HG03558 (cell line): ENCODE results near the gene CFAP43.
"Not testable (repeated sequence)": the region's sequence is repeated elsewhere in the genome, so short reads cannot be mapped to it uniquely, and the experiment has no call there.

Source experiments
- ATAC-seq: cut with Tn5 transposase; IDR thresholded peaks from one replicate; pipeline ENCODE4 v1.9.1; 2021; ENCODE audit warnings: moderate number of reproducible peaks; ENCODE audit not compliant: unreplicated experiment; ENCODE audit errors: extremely low read depth

The CFAP43 gene

DNA sequence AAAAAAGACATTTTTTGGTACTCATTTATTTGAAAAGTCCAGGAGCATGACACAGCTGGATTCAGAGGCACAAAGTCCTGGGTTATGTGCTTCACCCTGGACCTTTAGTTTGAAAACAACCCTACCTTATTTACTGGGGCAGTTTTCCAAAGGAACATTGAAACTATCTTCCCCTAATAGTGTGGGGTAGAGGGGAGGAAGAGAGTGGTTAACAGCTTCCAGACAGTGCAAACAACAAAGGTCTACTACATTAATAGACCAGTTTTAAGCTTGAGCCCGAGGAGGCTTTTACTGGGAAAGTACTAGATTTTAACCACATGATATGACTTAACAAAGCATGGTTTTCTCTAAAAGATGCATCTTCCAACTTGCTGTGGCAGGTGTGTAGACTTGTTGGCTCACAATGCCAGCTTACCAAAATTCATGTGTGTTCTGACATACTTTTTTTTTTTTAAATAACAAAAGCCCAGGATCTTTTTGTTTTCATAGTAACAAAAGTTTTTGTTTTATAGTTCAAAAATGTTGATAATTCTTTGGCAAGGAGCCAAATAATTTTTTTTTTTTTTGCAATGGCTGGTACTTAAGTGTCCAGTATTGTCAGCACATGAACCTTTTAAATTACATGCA is 24.3 kb upstream of the CFAP43 start:
- ATAC-seq, result no peak

DNA sequence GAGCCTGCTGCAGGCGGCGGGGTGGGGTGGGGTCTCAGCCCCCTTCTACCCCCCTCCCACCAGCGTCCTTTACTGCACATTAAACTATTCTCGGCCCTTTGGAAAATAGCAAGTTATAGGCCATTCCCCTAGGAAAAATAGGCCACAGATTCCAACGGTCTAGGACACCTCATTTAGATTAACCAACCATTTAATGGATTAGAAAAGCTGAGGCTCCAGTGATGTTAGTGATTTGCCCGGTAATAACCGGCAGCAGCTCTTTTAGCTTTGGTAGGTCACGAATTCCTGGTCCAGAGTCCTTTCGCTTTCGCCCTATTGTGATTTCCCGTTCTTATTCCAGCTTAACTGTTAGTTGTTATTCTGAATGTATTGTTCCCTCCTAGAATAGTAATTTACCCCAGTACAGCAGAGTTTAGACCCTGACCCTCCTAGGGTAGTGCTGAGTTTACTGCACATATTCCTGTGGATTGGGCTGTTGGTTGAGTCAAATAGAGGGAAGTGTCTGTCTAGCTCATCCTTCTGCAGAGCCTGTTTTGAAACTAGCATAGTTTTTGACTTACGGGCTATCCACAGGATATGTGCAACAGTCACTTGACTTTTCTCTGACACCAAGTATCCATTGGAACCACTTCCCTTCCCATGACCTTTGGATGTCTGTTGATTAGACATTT is 23.3 kb upstream of the CFAP43 start:
- ATAC-seq, result no peak

DNA sequence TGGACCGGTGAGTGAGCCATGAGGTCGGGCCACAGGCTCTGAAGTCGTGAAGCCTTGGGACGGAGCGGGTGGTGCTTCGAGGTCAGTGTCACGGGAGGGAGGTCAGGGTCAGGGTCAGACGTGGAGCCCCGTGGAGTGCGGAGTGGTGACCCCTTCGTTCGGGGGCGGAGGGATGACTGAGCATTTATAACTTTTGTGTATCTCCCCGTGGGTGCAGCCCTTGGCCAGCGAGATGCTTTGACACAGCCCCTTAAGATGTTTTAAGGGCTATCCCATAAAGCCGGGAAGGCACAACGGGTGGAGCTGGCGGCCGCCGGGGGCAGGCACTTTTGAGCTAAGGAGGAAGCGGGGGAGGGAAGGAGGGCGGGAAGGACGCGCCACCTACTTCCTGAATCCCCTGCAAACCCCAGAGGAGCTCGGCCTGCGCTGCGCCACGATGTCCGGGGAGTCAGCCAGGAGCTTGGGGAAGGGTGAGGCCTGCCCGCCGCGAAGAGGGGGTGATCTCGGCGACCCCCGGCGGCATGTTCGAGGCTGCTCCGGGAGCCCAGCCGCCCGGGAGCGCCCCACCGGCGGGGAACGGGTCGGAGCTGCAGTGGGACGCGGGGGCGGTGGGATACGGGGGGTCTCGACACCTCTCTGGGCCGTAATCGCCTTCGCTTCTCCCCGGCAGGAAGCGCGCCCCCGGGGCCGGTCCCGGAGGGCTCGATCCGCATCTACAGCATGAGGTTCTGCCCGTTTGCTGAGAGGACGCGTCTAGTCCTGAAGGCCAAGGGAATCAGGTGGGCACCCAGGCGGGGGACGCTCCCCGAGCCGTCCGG is 22.5 kb upstream of the CFAP43 start, which contains the start of gene GSTO1:
Gene GSTO1 (plus strand): TSS at position 400 of the 818 bp plus-strand sequence. CDS start 37 bp downstream, at position 437.
- no peak for ATAC-seq

DNA sequence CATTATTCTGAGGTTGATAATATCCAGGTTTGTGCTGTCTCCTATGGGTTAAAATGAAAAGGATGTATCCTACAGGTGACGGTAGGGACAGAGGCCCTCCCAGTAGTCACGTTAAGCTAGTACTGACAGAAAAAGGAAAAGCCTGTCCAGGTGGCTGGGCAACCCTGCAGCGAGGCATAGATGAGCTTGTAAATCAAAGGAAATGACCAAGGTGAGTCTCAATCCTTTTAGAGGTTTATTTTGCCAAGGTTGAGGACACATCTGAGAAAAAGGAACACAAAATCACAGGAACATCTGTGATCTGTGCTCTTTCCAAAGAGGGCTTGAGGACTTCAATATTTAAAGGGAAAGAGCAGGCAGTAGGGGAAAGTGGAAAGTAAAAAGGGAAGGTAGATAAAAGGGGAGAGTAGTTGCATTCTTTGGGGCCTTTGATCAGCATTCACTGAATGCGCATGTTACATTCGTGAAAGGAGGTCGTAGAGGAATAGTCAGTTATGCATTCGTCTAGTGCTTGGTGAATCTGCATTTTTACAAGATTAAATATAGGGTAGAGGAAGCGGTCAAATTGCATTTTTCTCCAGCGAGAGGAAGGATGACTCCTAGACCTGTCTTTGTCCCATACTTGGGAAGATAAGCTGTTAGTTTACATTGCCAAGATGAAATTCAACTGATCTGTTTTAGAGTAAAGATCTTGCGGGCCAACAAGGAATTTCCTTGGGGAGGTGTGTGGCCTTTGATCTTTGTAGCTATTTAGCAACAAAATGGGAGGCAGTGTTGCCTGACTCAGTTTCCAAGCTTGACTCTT is 21.6 kb upstream of the CFAP43 start:
- no peak for ATAC-seq

DNA sequence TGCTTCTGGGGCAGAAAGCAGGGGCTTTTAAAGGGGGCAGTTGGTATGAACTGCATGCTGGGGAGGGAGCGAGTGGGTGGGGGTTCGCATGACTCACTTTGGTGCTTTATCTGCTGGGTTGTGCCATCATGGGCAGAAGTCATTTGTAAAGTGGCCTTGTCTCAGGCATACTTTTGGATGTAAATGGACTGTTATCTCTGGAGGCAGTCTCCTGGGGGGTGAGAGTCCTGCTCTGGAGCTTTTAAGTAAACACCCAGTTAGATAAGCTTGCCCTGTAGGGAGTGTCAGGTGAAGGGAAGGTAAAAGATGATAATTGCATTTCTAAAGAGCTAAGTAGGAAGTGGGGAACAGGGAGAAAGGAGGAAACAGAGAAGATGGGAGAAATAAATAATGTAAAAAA is 20.9 kb upstream of the CFAP43 start:
- ATAC-seq, result no peak

DNA sequence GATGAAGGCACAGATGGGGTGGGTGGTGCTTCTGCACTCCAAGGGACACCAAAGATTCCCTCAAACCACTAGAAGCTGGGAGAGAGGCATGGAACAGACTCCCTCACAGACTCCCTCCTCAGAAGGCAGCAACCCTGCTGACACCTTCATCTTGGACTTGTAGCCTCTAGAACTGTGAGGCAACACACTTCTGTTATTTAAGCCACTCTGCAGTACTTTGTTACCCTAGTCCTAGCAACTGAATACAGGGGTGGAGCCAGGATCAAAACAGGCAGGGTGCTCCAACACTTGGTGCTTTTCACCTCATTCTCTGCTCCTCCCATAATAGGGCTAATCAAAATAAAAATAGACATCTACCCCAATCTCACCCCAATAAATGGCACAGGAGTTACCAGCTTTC is 20.2 kb upstream of the CFAP43 start:
- no peak for ATAC-seq

DNA sequence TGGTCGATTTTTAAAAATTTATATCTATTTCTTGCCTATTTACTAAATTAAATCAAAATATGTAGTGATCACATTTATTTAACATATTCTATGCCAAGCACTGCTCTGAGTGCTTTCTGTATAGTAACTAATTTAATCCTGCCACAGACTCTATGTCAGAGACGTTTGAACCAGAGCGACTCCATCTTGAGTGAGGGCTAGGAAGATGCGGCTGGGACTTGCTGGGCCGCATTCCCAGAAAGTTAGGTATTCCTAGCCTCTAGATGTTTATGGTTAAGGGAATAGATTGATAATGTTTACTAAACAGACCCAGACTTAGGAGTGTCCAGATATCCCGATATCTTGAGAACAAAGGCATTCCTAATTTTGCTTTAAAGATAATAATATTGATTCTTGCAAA is 19.3 kb upstream of the CFAP43 start:
- ATAC-seq, result no peak

DNA sequence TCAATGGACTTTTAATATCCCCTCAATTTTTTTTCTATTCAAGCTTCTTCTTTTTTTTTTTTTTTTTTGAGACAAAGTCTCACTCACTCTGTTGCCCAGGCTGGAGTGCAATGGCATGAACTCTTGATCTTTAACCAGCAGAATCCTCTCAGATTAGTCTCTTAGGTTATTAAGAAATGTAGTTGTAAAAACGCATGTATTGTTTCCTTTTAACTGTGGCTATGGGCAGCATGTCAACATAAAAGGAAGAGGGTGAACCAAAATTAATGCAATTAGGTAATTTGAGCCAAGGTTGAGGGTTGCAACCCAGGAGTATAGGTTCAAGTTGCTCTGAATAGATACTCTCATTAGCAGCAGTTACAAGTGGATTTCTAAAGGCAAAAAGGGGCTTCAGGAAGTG is 18.2 kb upstream of the CFAP43 start:
- ATAC-seq, result no peak

DNA sequence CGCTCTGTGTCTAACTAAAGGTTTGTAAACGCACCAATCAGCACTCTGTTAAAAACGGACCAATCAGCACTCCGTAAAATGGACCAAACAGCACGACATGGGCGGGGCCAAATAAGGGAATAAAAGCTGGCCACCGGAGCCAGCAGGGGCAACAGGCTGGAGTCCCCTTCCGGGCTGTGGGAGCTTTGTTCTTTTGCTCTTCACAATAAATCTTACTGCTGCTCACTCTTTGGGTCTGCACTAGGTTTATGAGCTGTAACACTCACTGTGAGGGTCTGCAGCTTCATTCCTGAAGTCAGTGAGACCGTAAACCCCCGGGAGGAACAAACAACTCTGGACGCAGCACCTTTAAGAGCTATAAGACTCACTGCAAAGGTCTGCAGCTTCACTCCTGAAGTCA is 16.8 kb upstream of the CFAP43 start:
- ATAC-seq, result not testable (repeated sequence)

DNA sequence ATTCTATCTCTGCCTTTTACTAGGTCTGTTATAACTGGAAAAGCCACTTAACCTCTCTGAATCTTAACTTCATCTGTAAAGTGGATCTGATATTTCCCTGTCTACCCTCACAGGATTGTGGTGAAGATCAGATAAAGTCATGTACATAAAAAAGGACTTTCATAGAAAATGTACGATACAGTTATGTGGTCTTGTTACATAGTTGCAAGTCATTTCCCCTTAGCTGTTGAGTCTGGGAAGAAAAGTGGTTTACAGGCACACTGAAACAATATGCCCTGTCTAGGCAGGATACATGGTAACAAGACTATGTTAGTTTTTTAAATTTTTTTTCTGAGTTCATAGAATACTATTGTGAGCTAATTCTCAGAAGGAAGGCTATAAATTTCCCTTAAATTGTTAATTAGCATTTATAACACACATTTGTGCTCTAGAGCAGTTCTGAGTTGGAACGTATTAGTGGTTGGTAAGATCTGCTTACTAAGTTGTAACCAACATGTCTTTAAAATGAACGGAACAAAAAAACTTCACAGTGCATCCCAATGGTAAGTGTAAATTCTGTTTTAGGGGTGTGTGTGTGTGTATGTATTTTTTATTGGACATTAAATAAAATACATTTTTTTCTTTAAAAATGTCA is 15.5 kb upstream of the CFAP43 start:
- ATAC-seq, result no peak

DNA sequence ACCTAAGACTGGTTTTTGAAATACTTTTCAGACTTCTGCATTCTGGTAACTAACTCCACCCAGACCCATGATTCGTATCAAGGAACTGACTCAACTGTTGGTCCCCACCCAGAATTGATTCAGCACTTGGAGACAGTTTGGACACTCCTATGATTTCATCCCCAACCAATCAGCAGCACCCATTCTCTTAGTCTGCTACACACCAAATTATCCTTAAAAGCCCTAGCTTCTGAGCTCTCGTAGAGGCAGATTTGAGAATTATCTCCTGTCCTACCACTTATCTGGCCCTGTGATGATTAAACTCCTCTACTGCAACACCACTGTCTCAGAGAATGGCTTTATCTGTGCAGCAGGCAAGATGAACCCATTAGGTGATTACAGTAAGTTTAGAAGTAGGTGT is 14.8 kb upstream of the CFAP43 start:
- no peak for ATAC-seq

DNA sequence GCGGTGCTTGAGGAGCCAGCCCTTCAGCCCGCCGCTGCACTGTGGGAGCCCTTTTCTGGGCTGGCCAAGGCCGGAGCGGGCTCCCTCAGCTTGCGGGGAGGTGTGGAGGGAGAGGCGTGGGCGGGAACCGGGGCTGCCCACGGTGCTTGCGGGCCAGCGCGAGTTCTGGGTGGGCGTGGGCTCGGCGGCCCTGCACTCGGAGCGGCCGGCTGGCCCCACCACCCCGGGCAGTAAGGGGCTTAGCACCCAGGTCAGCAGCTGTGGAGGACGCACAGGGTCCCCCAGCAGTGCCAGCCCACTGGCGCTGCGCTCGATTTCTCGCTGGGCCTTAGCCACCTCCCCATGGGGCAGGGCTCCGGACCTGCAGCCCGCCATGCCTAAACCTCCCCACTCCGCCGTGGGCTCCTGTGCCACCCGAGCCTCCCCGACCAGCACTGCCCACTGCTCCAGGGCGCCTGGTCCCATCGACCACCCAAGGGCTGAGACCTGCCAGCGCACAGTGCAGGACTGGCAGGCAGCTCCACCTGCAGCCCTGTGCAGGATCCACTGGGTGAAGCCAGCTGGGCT is 13.0 kb upstream of the CFAP43 start:
- ATAC-seq, result no peak

DNA sequence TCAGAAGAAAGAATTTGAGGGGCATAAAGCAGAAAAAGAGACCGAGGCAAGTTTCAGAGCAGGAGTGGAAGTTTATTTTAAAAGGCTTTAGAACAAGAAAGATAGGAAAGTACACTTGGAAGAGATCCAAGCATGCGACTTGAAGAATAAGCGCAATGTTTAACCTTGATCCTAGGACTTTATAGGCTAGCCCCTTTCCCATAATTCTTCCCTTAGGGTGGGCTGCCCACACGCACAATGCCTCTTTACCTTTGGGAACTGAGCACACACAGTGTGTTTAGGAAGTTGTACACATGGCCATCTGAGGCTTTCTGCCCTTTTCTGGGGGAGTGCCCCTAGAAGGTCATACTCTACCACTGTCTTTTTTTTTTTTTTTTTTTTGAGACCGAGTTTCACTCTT is 11.3 kb upstream of the CFAP43 start:
- ATAC-seq, result no peak

DNA sequence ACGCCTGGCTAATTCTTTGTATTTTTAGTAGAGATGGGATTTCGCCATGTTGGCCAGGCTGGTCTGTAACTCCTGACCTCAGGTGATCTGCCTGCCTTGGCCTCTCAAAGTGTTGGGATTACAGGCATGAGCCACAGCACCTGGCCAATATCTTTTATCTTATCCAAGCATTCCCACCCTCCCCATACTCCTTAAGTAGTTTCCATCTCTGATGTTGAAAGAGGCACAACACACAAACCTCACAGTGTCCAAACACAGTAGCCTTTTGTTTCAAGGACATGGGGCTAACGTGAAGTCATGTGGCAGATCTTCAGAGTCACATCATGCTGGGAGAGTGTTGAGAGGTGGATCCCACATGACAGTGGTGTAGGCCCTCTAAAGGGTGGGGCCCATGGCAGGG is 10.8 kb upstream of the CFAP43 start:
- ATAC-seq, result not testable (repeated sequence)

DNA sequence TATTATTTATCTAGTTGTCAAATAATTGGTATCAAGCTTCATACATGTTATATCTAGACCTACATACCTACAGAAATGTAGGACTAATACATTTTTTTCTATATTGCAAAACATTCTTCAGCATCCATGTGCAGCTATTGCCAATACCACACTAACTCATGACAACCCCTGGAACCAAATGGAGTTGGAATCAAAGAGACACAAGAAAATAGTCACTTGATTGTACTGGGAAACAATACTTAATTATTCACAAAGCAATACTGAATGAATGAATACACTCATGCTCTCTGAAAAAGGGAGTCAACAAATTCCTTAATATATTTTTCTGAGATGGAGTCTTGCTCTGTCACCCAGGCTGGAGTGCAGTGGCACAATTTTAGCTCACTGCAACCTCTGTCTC is 10.4 kb upstream of the CFAP43 start:
- no peak for ATAC-seq

DNA sequence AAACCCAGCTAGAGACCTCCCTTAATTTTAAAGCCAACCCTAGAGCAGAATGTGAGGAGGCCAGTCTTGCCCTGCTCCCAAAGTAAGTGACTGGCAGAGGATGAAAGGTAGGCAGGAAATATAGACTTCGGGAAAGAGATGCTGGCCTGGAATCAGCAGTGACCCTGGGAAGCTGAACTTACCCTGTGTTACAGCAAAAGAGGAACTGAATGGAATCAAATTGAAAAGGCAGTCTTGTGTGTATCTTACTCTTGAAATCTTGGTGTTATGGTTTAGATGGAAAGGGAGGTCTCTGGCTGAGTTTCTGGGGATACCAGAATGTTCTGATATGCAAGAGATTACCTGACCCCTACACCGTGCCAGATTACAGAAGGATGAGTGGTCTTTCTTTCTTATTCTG is 7.9 kb upstream of the CFAP43 start:
- ATAC-seq, result no peak

DNA sequence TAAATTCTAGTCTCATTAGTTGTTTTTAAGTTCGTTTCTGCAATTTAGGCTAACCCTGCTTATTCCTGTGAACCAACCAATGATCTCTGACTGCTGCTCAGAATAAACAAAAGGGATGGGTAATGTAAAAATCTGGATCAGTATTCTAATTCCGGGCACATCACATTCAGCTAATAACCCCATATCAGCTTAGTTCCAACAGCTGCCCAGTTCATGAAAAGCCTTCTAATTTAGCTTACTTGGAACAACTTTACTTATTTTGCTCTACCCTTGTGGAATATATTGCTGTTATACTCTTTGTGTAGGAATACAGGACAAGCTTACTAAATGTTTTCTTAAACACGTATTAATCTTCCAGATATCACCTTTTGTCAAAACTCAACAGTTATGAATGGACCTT is 3.6 kb upstream of the CFAP43 start:
- ATAC-seq, result no peak

DNA sequence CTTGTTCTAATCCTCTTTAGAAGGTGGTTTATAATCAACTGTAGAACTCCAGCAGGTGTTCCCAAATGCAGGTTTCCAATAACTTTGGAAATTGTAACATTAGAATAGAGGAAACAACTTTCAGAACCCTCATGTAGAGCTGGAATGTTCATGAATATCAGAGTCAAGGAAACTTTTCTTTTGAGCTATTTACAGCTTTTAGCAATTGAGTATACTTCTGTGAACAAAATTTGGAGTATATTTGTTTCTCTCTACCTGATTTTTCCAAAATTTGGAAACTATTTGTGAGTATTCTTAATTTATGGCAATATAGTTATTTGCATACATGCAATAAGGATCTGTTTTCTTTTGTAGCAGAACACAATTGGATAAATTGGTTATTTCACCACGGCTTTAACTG is 2.8 kb upstream of the CFAP43 start:
- ATAC-seq, result no peak

DNA sequence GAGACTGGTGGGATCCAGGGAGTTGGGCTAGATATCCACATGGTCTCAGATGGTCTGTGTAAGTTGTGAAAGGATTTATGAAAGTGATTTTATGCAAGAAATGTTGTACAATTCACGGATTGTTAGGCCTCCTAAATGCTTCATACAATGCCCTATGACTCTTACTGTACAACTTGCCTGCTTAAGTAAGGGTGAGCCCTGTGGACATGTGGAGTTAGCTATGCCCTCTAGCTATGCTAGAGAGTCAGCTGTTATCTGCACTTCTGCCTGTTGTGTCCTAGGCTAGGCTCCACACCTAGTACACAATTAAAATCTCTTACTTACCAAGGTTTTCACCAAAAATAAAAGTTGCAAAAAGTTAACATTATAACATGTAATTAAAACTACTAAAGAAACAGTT is 1.7 kb upstream of the CFAP43 start:
- ATAC-seq, result no peak

DNA sequence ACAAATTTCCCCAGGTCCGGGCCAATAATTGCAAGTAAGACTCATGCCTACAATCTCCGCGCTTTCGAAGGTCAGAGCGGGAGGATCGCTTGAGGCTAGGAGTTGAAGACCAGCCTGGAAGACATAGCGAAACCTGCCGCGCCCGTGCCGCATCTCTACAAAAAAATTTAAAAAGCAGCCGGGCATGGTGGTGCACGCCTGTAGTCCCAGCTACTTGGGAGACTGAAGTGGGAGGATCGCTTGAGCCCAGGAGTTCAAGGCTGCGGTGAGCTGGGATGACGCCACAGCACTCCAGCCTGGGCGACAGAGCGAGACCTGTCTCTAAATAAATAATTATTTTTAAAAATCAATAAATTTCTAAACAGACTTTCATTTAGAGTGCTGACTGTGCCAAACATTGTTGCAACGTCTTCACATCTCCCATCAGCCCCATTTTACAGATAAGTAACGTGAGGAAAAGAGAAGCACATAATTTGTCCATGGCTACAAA is 494 bp upstream of the CFAP43 start:
- ATAC-seq, result no peak
